ENCODE results near the gene NEGR1.

DNA sequence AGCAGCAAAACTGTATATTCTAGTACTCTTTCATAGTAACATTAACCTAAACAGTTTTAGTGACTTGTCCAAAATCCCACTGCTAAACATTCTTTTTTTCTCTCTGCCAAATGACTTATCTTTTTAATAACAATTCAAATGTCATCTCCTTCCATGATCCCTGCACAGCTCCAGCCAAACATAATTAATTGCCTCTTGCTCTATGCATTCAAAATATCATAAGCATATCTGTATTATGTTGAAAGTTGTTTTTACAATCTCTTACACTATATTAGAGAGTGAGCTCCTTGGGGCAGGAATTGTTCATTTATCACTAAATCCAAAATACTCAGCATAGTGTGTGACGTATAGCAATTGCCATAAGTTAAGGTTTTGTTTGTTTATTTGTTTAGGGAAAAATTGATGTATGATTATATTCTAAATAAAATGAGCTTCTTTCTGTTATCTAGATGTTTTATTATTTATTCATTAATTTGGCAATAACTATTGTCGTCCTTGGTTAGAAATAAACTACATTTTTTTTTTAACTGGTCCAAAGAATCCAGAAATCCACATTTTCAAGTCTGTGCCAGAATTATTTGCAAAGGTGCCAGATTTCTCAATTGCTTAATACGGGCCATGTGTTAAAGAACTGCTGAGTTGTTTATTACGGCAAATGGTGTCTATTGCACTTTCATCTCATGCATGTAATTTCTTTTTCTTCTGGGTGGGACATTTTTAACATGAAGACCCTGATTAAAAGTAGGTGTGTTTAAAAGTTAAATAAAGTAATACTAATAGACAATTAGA, 624.3 kb downstream of the NEGR1 start:
- TF ChIP-seq, protein P1, sequence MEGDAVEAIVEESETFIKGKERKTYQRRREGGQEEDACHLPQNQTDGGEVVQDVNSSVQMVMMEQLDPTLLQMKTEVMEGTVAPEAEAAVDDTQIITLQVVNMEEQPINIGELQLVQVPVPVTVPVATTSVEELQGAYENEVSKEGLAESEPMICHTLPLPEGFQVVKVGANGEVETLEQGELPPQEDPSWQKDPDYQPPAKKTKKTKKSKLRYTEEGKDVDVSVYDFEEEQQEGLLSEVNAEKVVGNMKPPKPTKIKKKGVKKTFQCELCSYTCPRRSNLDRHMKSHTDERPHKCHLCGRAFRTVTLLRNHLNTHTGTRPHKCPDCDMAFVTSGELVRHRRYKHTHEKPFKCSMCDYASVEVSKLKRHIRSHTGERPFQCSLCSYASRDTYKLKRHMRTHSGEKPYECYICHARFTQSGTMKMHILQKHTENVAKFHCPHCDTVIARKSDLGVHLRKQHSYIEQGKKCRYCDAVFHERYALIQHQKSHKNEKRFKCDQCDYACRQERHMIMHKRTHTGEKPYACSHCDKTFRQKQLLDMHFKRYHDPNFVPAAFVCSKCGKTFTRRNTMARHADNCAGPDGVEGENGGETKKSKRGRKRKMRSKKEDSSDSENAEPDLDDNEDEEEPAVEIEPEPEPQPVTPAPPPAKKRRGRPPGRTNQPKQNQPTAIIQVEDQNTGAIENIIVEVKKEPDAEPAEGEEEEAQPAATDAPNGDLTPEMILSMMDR (IDR thresholded peaks at IDR 0.05), result no peak
- TF ChIP-seq POLR2A (IDR thresholded peaks at IDR 0.05), result no peak
- TF ChIP-seq POLR2AphosphoS5 (IDR thresholded peaks at IDR 0.05; ENCODE audit: insufficient read depth in 1 of 2, low read depth in 1 of 2), result no peak
